ENCODE results near the gene OPCML.

Gene OPCML

GRCh38 chr11:132770829-132771530 is 761.3 kb downstream of the OPCML start:
- no peak for TF ChIP-seq GABPA (IDR thresholded peaks at IDR 0.05; ENCODE audit: low read depth)
- TF ChIP-seq, protein P1, sequence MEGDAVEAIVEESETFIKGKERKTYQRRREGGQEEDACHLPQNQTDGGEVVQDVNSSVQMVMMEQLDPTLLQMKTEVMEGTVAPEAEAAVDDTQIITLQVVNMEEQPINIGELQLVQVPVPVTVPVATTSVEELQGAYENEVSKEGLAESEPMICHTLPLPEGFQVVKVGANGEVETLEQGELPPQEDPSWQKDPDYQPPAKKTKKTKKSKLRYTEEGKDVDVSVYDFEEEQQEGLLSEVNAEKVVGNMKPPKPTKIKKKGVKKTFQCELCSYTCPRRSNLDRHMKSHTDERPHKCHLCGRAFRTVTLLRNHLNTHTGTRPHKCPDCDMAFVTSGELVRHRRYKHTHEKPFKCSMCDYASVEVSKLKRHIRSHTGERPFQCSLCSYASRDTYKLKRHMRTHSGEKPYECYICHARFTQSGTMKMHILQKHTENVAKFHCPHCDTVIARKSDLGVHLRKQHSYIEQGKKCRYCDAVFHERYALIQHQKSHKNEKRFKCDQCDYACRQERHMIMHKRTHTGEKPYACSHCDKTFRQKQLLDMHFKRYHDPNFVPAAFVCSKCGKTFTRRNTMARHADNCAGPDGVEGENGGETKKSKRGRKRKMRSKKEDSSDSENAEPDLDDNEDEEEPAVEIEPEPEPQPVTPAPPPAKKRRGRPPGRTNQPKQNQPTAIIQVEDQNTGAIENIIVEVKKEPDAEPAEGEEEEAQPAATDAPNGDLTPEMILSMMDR (IDR thresholded peaks at IDR 0.05; ENCODE audit: insufficient read depth, low read length) = no peak
- TF ChIP-seq REST (IDR thresholded peaks at IDR 0.05; ENCODE audit: insufficient replicate concordance, low read depth) = no peak
- no peak for TF ChIP-seq POLR2AphosphoS5 (IDR thresholded peaks at IDR 0.05; ENCODE audit: low read depth)
- DNase-seq (ENCODE audit: low read depth in 1 of 2, low spot score in 1 of 2) = no peak
- peaks cover 2% of the 10 kb centered on the region for H3K27me3 ChIP-seq (ENCODE audit: insufficient read depth, poor library complexity, severe bottlenecking)
- no peak overlapping the region for H3K27ac ChIP-seq (replicated peaks)
- H3K4me3 ChIP-seq (replicated peaks; ENCODE audit: insufficient read depth, low read length) = no peak overlapping the region

DNA sequence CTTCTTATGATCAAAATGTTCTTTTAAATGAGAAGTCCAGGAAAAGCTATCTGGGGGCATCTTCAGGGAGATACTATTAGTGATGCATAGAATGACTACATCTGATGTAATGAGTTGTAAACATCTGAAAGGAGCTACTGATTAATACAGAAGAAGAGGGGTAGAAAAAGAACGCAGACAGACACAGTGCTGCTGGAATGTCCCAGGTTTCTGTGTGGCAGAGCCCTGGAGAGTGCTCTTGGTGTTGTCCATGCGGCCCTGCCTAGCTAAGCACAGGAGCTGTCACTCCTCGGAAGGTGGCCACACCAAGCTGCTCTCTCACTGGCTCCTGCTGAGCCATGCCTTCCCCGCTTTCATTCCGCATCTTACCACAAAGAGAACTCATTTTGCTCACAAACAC is 768.8 kb downstream of the OPCML start:
- H3K4me3 ChIP-seq (replicated peaks; ENCODE audit: insufficient read depth, low read length) = no peak overlapping the region
- TF ChIP-seq, protein P1 (IDR thresholded peaks at IDR 0.05; ENCODE audit: insufficient read depth, low read length) = no peak
- TF ChIP-seq SPI1 (IDR thresholded peaks at IDR 0.05; ENCODE audit: borderline replicate concordance, low read depth) (no peak), POLR2AphosphoS5 (IDR thresholded peaks at IDR 0.05; ENCODE audit: low read depth) (no peak), REST (IDR thresholded peaks at IDR 0.05; ENCODE audit: insufficient replicate concordance, low read depth) (no peak), GABPA (IDR thresholded peaks at IDR 0.05; ENCODE audit: low read depth) (no peak)
- H3K27ac ChIP-seq (replicated peaks) = no peak overlapping the region
- DNase-seq (ENCODE audit: low read depth in 1 of 2, low spot score in 1 of 2) = no peak
- no peaks in the 10 kb centered on the region for H3K27me3 ChIP-seq (ENCODE audit: insufficient read depth, poor library complexity, severe bottlenecking)

GRCh38 chr11:132755934-132756333 is 776.4 kb downstream of the OPCML start:
- no peak overlapping the region for H3K27ac ChIP-seq (replicated peaks)
- no peak for DNase-seq (ENCODE audit: low read depth in 1 of 2, low spot score in 1 of 2)
- no peak for TF ChIP-seq GABPA (IDR thresholded peaks at IDR 0.05; ENCODE audit: low read depth)
- TF ChIP-seq REST (IDR thresholded peaks at IDR 0.05; ENCODE audit: insufficient replicate concordance, low read depth) = no peak
- no peak for TF ChIP-seq SPI1 (IDR thresholded peaks at IDR 0.05; ENCODE audit: borderline replicate concordance, low read depth)
- TF ChIP-seq POLR2AphosphoS5 (IDR thresholded peaks at IDR 0.05; ENCODE audit: low read depth) = no peak
- TF ChIP-seq, protein P1 (IDR thresholded peaks at IDR 0.05; ENCODE audit: insufficient read depth, low read length) = no peak
- H3K27me3 ChIP-seq (ENCODE audit: insufficient read depth, poor library complexity, severe bottlenecking) = no peaks in the 10 kb centered on the region
- H3K4me3 ChIP-seq (replicated peaks; ENCODE audit: insufficient read depth, low read length) = no peak overlapping the region

Data from HL-60 (cell line).